Measurements from ENCODE around the gene KDM1A.

KDM1A gene

GRCh38 chr1:23023174-23023845 is 4.0 kb downstream of the KDM1A start:
- H3K9me3 ChIP-seq: no peaks in the 10 kb centered on the region; the same call in 1 of the 2 replicates
- TF ChIP-seq, protein P1, sequence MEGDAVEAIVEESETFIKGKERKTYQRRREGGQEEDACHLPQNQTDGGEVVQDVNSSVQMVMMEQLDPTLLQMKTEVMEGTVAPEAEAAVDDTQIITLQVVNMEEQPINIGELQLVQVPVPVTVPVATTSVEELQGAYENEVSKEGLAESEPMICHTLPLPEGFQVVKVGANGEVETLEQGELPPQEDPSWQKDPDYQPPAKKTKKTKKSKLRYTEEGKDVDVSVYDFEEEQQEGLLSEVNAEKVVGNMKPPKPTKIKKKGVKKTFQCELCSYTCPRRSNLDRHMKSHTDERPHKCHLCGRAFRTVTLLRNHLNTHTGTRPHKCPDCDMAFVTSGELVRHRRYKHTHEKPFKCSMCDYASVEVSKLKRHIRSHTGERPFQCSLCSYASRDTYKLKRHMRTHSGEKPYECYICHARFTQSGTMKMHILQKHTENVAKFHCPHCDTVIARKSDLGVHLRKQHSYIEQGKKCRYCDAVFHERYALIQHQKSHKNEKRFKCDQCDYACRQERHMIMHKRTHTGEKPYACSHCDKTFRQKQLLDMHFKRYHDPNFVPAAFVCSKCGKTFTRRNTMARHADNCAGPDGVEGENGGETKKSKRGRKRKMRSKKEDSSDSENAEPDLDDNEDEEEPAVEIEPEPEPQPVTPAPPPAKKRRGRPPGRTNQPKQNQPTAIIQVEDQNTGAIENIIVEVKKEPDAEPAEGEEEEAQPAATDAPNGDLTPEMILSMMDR (IDR thresholded peaks at IDR 0.05; ENCODE audit: low read depth, low read length): no peak
- H3K27me3 ChIP-seq: no peaks in the 10 kb centered on the region
- no peaks in the 10 kb centered on the region for H3K4me1 ChIP-seq
- H3K36me3 ChIP-seq: no peaks in the 10 kb centered on the region; the same call in 1 of the 2 replicates
- H3K4me3 ChIP-seq (ENCODE audit: low read depth, low read length): no peak overlapping the region
- no peak for DNase-seq

- no peak for DNase-seq
- TF ChIP-seq, protein P1 (IDR thresholded peaks at IDR 0.05; ENCODE audit: low read depth, low read length): no peak
- H3K9me3 ChIP-seq: no peaks in the 10 kb centered on the region; the same call in 1 of the 2 replicates
- no peaks in the 10 kb centered on the region for H3K27me3 ChIP-seq
- H3K4me3 ChIP-seq (ENCODE audit: low read depth, low read length): no peak overlapping the region
- H3K4me1 ChIP-seq: no peaks in the 10 kb centered on the region
- H3K36me3 ChIP-seq: no peaks in the 10 kb centered on the region
Observed at GRCh38 chr1:23026568-23026967, 7.3 kb downstream of the KDM1A start.

- TF ChIP-seq, protein P1 (IDR thresholded peaks at IDR 0.05; ENCODE audit: low read depth, low read length): no peak
- Histone ChIP-seq H3K9me3 (no peaks in the 10 kb centered on the region), H3K27me3 (no peaks in the 10 kb centered on the region), H3K4me1 (no peaks in the 10 kb centered on the region), H3K4me3 (ENCODE audit: low read depth, low read length) (no peak overlapping the region), H3K36me3 (no peaks in the 10 kb centered on the region)
- DNase-seq: no peak
Observed at GRCh38 chr1:23027352-23027907, 8.2 kb downstream of the KDM1A start.

DNA sequence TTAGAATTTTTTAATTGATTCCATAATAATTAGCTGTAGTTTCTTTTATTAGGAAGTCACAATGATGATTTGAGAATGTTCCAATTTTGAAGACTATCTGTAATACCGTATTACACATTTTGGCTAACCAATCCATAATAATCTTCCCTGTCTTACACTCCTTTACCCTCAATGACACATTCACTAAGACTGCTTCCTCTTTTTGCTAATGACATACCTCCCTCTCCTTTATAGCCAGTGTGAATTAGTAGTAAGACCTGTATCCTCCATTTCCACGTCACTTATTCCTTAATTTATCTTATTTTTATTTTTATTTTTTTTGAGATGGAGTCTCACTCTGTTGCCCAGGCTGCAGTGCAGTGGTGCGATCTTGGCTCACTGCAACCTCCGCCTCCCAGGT is 10.1 kb downstream of the KDM1A start:
- no peaks in the 10 kb centered on the region for H3K9me3 ChIP-seq
- no peaks in the 10 kb centered on the region for H3K4me1 ChIP-seq
- no peaks in the 10 kb centered on the region for H3K36me3 ChIP-seq
- no peak for DNase-seq
- H3K4me3 ChIP-seq (ENCODE audit: low read depth, low read length): no peak overlapping the region
- TF ChIP-seq, protein P1 (IDR thresholded peaks at IDR 0.05; ENCODE audit: low read depth, low read length): no peak
- no peaks in the 10 kb centered on the region for H3K27me3 ChIP-seq

GRCh38 chr1:23035823-23036452 is 16.7 kb downstream of the KDM1A start:
- no peak for DNase-seq
- TF ChIP-seq, protein P1 (IDR thresholded peaks at IDR 0.05; ENCODE audit: low read depth, low read length): no peak

More at GRCh38 chr1:23035823-23036452, 16.7 kb downstream of the KDM1A start:
- Histone ChIP-seq H3K36me3 (no peaks in the 10 kb centered on the region), H3K9me3 (no peaks in the 10 kb centered on the region), H3K27me3 (no peaks in the 10 kb centered on the region), H3K4me1 (peaks cover 5% of the 10 kb centered on the region; the same call in 1 of the 2 replicates), H3K4me3 (ENCODE audit: low read depth, low read length) (no peak overlapping the region)
